ENCODE data around the gene USP37.

Gene USP37

GRCh38 chr2:218404351-218405085, 163.6 kb downstream of the USP37 start:
- peaks cover 14% of the 10 kb centered on the region for H3K4me1 ChIP-seq (ENCODE audit: insufficient read depth, low read length)
- H3K36me3 ChIP-seq (ENCODE audit: insufficient read depth, low read length) = peaks cover 3% of the 10 kb centered on the region; the same call in 1 of the 2 replicates
- 0 out of 2 replicates have a peak overlapping the region, but pooled peaks have one; percentile 73 for H3K9ac ChIP-seq (ENCODE audit: low read depth, low read length)

GRCh38 chr2:218403810-218404209, 164.3 kb downstream of the USP37 start:
- Histone ChIP-seq H3K9ac (ENCODE audit: low read depth, low read length) (no peak overlapping the region), H3K36me3 (ENCODE audit: insufficient read depth, low read length) (peaks cover 3% of the 10 kb centered on the region; the same call in 1 of the 2 replicates), H3K4me1 (ENCODE audit: insufficient read depth, low read length) (peaks cover 14% of the 10 kb centered on the region)

More at GRCh38 chr2:218404351-218405085, 163.6 kb downstream of the USP37 start:
- H3K9me3 ChIP-seq (ENCODE audit: control insufficient read depth, insufficient read depth, low read length) = no peaks in the 10 kb centered on the region

GRCh38 chr2:218402911-218403411, 165.2 kb downstream of the USP37 start:
- Histone ChIP-seq H3K9me3 (ENCODE audit: control insufficient read depth, insufficient read depth, low read length) (no peaks in the 10 kb centered on the region), H3K36me3 (ENCODE audit: insufficient read depth, low read length) (peaks cover 3% of the 10 kb centered on the region; the same call in 1 of the 2 replicates), H3K9ac (ENCODE audit: low read depth, low read length) (no peak overlapping the region), H3K4me1 (ENCODE audit: insufficient read depth, low read length) (peaks cover 14% of the 10 kb centered on the region)

More at GRCh38 chr2:218403810-218404209, 164.3 kb downstream of the USP37 start:
- H3K9me3 ChIP-seq (ENCODE audit: control insufficient read depth, insufficient read depth, low read length) = no peaks in the 10 kb centered on the region

DNA sequence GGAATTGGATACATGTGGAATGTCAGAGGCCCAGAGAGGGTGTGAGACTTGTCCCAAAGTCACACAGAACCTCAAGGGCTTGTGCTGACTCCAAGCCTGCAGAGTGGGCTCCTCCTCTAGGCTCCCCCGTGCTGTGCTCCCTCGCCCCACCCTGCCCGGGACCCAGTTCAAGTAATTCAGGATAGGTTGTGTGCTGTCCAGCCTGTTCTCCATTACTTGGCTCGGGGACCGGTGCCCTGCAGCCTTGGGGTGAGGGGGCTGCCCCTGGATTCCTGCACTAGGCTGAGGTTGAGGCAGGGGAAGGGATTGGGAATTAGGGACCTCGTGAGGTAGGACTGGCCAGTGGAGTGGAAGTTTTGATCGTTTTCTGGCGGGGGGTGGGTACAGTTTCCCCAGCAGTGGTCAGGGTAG, 165.7 kb downstream of the USP37 start:
- peaks cover 14% of the 10 kb centered on the region for H3K4me1 ChIP-seq (ENCODE audit: insufficient read depth, low read length)
- no peaks in the 10 kb centered on the region for H3K9me3 ChIP-seq (ENCODE audit: control insufficient read depth, insufficient read depth, low read length)
- peaks cover 3% of the 10 kb centered on the region; the same call in 1 of the 2 replicates for H3K36me3 ChIP-seq (ENCODE audit: insufficient read depth, low read length)
- H3K9ac ChIP-seq (ENCODE audit: low read depth, low read length) = no peak overlapping the region

DNA sequence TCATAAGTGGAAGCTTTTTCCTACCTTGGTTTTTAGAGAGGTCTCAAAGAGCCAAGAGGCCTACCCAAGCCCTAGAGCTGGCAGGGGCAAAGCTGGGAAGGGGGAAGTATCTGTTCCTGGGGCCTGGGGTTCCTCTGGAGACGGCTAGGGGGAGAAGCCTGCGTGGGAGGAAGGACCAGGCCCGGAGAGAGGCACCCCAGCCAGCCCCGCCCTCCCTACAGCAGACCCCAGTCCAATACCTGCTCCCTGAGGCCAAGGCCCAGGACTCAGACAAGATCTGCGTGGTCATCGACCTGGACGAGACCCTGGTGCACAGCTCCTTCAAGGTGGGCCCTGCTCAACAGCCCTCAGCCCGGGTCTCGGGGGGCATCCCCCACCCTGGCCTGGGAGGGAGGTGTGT, 166.3 kb downstream of the USP37 start:
- no peak overlapping the region for H3K9ac ChIP-seq (ENCODE audit: low read depth, low read length)
- H3K36me3 ChIP-seq (ENCODE audit: insufficient read depth, low read length) = peaks cover 3% of the 10 kb centered on the region; the same call in 1 of the 2 replicates
- H3K9me3 ChIP-seq (ENCODE audit: control insufficient read depth, insufficient read depth, low read length) = no peaks in the 10 kb centered on the region
- H3K4me1 ChIP-seq (ENCODE audit: insufficient read depth, low read length) = peaks cover 10% of the 10 kb centered on the region; the same call in 1 of the 2 replicates

DNA sequence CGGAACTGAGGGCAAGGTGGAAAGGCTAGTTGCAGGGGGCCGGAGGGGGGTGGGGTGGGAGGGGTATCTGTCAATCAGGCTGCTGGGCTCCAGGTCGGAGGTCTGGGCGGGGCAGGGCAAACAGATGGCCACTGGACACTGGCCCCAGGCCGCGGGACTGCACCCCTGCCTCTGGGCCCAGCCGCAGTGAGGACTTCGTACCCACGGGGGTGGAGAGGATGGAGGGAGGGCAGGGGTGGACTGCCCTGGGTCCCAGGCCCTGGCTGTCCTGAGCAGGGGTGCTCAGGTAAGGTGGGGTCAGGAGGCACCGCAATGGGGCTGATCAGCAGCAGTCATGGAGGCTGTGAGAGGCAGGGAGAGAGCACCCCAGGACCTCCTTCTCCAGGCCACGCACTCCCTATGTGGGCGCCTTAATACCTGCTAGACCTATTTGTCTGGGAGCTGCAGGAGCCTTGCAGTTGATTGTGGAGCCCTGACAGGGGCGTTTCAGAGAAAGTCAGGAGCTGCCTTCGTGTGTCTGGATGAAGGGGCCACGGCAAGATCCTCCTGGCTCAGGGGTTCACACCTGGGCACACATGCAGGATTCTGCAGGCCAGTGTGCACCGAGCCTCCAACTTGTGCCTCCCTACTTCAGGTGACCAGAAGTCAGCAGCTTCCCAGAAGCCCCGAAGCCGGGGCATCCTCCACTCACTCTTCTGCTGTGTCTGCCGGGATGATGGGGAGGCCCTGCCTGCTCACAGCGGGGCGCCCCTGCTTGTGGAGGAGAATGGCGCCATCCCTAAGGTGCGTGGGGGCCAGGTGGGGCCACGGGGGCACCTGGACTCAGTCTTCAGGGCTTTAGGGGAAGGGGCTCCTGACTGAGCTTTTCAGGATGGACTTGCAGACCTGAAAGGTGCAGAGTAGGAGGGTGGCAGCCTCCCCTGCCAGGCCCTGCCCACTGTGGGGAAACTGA, 166.9 kb downstream of the USP37 start:
- H3K4me1 ChIP-seq (ENCODE audit: insufficient read depth, low read length) = peaks cover 10% of the 10 kb centered on the region; the same call in 1 of the 2 replicates
- peak overlapping the region; percentile 68; the same call in 1 of the 2 replicates for H3K9ac ChIP-seq (ENCODE audit: low read depth, low read length)
- peaks cover 3% of the 10 kb centered on the region; the same call in 1 of the 2 replicates for H3K36me3 ChIP-seq (ENCODE audit: insufficient read depth, low read length)
- H3K9me3 ChIP-seq (ENCODE audit: control insufficient read depth, insufficient read depth, low read length) = no peaks in the 10 kb centered on the region
